ENCODE results near the gene MAST4.

DNA sequence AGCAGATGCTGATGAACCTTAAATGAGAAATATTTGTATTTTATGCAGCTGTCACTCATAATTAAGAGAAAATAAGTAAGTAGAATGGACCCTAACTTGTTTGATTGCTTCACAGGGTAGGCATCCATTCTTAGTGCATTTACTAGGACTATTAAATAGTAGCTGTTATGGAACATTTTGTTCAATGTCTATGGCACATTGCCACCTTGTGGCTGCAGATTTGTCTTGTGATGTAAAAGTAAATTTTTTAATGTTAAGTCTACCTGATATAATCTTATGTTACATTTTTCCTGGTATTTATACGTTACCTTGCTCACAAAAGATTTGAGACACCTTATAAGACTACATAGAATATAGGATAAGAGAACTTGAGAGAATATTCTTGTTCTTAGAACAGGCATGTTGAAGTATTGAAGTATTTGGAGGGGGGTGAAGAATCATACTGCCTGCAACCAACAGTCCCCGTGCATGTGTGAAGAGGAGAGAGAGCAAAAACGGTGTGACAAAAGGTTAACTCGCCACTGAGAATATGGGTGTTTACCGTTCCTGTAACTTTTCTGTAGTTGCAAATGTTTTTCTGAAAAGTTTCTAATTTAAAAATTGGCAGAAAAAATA, 161.1 kb downstream of the MAST4 start:
- peak; percentile 81 to 84 for TF ChIP-seq RAD21 (IDR thresholded peaks at IDR 0.05)
- TF ChIP-seq, protein P1, sequence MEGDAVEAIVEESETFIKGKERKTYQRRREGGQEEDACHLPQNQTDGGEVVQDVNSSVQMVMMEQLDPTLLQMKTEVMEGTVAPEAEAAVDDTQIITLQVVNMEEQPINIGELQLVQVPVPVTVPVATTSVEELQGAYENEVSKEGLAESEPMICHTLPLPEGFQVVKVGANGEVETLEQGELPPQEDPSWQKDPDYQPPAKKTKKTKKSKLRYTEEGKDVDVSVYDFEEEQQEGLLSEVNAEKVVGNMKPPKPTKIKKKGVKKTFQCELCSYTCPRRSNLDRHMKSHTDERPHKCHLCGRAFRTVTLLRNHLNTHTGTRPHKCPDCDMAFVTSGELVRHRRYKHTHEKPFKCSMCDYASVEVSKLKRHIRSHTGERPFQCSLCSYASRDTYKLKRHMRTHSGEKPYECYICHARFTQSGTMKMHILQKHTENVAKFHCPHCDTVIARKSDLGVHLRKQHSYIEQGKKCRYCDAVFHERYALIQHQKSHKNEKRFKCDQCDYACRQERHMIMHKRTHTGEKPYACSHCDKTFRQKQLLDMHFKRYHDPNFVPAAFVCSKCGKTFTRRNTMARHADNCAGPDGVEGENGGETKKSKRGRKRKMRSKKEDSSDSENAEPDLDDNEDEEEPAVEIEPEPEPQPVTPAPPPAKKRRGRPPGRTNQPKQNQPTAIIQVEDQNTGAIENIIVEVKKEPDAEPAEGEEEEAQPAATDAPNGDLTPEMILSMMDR (IDR thresholded peaks at IDR 0.05; ENCODE audit: low read depth, low read length, missing input control): peak; percentile 35
- TF ChIP-seq REST (IDR thresholded peaks at IDR 0.05): no peak
- no peak for TF ChIP-seq ZBTB33 (IDR thresholded peaks at IDR 0.05)
- no peak for TF ChIP-seq TAF1 (conservative IDR thresholded peaks at IDR 0.05)
- TF ChIP-seq SP1 (IDR thresholded peaks at IDR 0.05): no peak
- TF ChIP-seq, protein P2, sequence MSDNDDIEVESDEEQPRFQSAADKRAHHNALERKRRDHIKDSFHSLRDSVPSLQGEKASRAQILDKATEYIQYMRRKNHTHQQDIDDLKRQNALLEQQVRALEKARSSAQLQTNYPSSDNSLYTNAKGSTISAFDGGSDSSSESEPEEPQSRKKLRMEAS (IDR thresholded peaks at IDR 0.05): no peak
- TF ChIP-seq GABPA (IDR thresholded peaks at IDR 0.05 in 1 of 2, conservative IDR thresholded peaks at IDR 0.05 in 1 of 2): no peak
- TF ChIP-seq FOXA1 (IDR thresholded peaks at IDR 0.05): no peak
- TF ChIP-seq YY1 (IDR thresholded peaks at IDR 0.05): no peak
- TF ChIP-seq EGR1 (IDR thresholded peaks at IDR 0.05; ENCODE audit: low read depth in 2 of 2): no peak

Data from liver (tissue), 3 donors.